ENCODE measurements around the gene GMCL1.

Gene GMCL1

DNA sequence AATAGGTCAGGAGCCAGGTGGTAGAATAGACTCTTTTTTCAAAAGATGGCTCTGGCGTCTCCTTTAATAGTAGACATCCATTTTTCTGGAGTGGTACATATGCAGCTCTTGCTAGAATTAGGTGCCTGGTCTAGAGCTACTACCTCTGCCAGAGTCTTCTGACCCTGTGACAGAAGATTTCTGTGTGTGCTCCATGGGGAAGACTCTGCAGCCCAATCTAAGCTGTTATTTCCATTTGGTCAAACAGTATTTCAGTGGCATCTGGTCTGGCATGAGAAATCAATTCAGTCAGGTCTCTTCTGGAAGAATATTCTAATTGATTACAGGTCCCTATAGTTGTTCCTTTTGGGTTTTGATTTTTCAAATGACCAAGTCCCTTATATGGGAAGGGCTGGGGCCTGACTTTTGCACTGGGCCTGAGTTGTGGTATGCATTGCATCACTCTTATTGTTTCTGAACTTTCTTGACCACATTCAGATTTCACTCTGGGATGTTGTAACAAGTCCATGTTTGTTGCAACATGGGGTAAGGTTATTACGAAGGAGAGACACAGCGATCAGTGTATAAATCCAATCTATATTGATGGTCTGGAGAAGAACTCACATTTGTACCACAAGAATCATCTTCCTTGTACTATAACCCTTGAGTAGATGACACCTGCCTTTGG, 97.5 kb downstream of the GMCL1 start:
- Histone ChIP-seq H3K36me3 (ENCODE audit: control insufficient read depth, insufficient read depth, low read length) (peaks cover 5% of the 10 kb centered on the region), H3K27ac (ENCODE audit: low read depth, low read length) (no peak overlapping the region), H3K4me3 (ENCODE audit: low read length) (no peak overlapping the region), H3K4me1 (ENCODE audit: control insufficient read depth, insufficient read depth, low read length) (no peaks in the 10 kb centered on the region), H3K9ac (ENCODE audit: low read length) (no peak overlapping the region), H3K27me3 (ENCODE audit: control insufficient read depth, insufficient read depth, low read length) (no peaks in the 10 kb centered on the region)
